K562 (cell line): ENCODE data around the gene EZH1. TPM values are rescaled to one million over a fixed set of nuclear protein-coding genes. Genes with fewer than 3 reads are reported as not detected.
A peak's percentile ranks its signal among the peaks of the same experiment; 100 is the strongest.

Source experiments
- DLX4 ChIP-seq: fragments of 250-450 bp; sonication (Bioruptor Pico); IDR thresholded peaks from 2 replicates; pipeline ENCODE4 v1.6.1; 2021; ENCODE audit warnings: mild to moderate bottlenecking
- DPF2 ChIP-seq: fragments of 450-650 bp; IDR thresholded peaks from 2 replicates; pipeline ENCODE4 v1.6.1; 2016
- E2F8 ChIP-seq: fragments of 450-650 bp; IDR thresholded peaks from 2 replicates; pipeline ENCODE4 v1.7.1; 2018; ENCODE audit warnings: mild to moderate bottlenecking, low read depth; ENCODE audit not compliant: partially characterized antibody
- HMGN3 ChIP-seq: IDR thresholded peaks from 2 replicates; pipeline ENCODE4 v1.6.1; 2011; ENCODE audit warnings: borderline replicate concordance, low read depth, mild to moderate bottlenecking, mixed read lengths, low read length; ENCODE audit not compliant: insufficient read length; ENCODE audit errors: extremely low read depth
- JUND ChIP-seq, 2 experiments: IDR thresholded peaks; 2 replicates in 1 of 2; 3 replicates in 1 of 2; pipeline ENCODE4 v1.6.1; 2011; ENCODE audit warnings: borderline replicate concordance in 2 of 2, low read depth in 2 of 2, low read length in 2 of 2, improper control_type of control experiment in 1 of 2, missing biosample characterization in 1 of 2, missing genetic modification characterization in 1 of 2, missing genetic modification reagents in 1 of 2
- MYC ChIP-seq, 2 experiments: fragments of 250-450 bp in 1 of 2; sonication (Bioruptor Pico) in 1 of 2; IDR thresholded peaks; 2 replicates each; pipeline versions ENCODE4 v1.5.1 to v1.6.1; 2012 to 2021; ENCODE audit warnings: low read depth in 2 of 2, borderline replicate concordance in 1 of 2, improper control_type of control experiment in 1 of 2, low read length in 1 of 2, mild to moderate bottlenecking in 1 of 2, moderate library complexity in 1 of 2
- REST ChIP-seq, 2 experiments: fragments of 450-650 bp; formaldehyde crosslinking in 1 of 2; IDR thresholded peaks; 2 replicates each; pipeline versions ENCODE4 v1.4.0 to v1.6.1; 2014 to 2020; ENCODE audit warnings: mild to moderate bottlenecking in 2 of 2, borderline replicate concordance in 1 of 2, low read depth in 1 of 2
- TRIM24 ChIP-seq, 2 experiments: fragments of 450-650 bp; IDR thresholded peaks; 2 replicates each; pipeline ENCODE4 v1.6.1; 2016
- ZBTB5 ChIP-seq: fragments of 450-650 bp; IDR thresholded peaks from 2 replicates; pipeline ENCODE4 v1.6.1; 2017; ENCODE audit warnings: antibody characterized with exemption
- polyA plus RNA-seq, 8 experiments: library from polyadenylated mRNA; depleted of rRNA in 4 of 8; stranded (reverse) in 5 of 8; unstranded in 3 of 8; fragments of >200 nt; fragmentation: Nextera tagmentation in 2 of 8; fragmentation: Illumina TruSeq in 1 of 8; extraction: Ambion mirVana in 2 of 8; extraction: Trizol in 1 of 8; gene quantifications; 2 replicates each; pipeline versions ENCODE4 v1.2.1 to v1.2.3, GENCODE V29; 2011 to 2014; ENCODE audit warnings: inconsistent platforms in 1 of 8, missing spikeins in 1 of 8
- total RNA-seq, 7 experiments: library from RNA; depleted of rRNA in 6 of 7; stranded (reverse); fragments of >200 nt in 6 of 7; fragmentation: Illumina TruSeq in 2 of 7; extraction: Trizol in 2 of 7; gene quantifications; 2 replicates each; pipeline versions ENCODE4 v1.2.1 to v1.2.3, GENCODE V29; 2011 to 2021; ENCODE audit warnings: low replicate concordance in 1 of 7

The EZH1 gene
- total and polyA plus RNA-seq, 9 of the 15 experiments (the other 6 are each of a cell fraction or from before 2014, with no cell fraction given): 8.6 to 40.8 (median 22.9) TPM

- no peak for TF ChIP-seq DPF2
- no peak for TF ChIP-seq ZBTB5
- TF ChIP-seq JUND (IDR thresholded peaks at IDR 0.05; ENCODE audit: borderline replicate concordance, low read depth, low read length): 0 out of 2 replicates have a peak, but pooled peaks have one; percentile 3
- peak; percentile 25; the same call in 1 of the 3 replicates for TF ChIP-seq JUND (tag; IDR thresholded peaks at IDR 0.05; ENCODE audit: borderline replicate concordance, low read depth, low read length)
- peak; percentile 36 for TF ChIP-seq HMGN3
- TF ChIP-seq DLX4 (CRISPR knock-in tag): no peak
- no peak; the same call in 1 of the 2 replicates for TF ChIP-seq REST (IDR thresholded peaks at IDR 0.05; ENCODE audit: borderline replicate concordance)
- no peak for TF ChIP-seq REST (CRISPR knock-in tag; IDR thresholded peaks at IDR 0.05; ENCODE audit: low read depth)
- peak; percentile 83 for TF ChIP-seq E2F8
- TF ChIP-seq MYC (IDR thresholded peaks at IDR 0.05; ENCODE audit: low read depth, low read length): peak; percentile 41; the same call in 1 of the 2 replicates
- no peak for TF ChIP-seq MYC (CRISPR knock-in tag; IDR thresholded peaks at IDR 0.05; ENCODE audit: borderline replicate concordance, low read depth)
- TF ChIP-seq TRIM24 (IDR thresholded peaks at IDR 0.05): peak in 1 of 2 experiments; percentile 55; a peak in 2 of 4 replicates
Measured at GRCh38 chr17:42744806-42745617, at the start of gene EZH1 (continued).
